Hematopoietic multipotent progenitor cell treated with erythropoietin and hydrocortisone succinate and interleukin-3 and kit ligand, for 8 days (in vitro differentiated cells): ENCODE measurements around the gene HDAC8.
"Not testable (repeated sequence)": the region's sequence is repeated elsewhere in the genome, so short reads cannot be mapped to it uniquely, and the experiment has no call there.

ENCODE experiments used
- DNase-seq: peaks from one replicate; pipeline ENCODE4 v3.0.0-alpha.2; 2015

The HDAC8 gene

DNA sequence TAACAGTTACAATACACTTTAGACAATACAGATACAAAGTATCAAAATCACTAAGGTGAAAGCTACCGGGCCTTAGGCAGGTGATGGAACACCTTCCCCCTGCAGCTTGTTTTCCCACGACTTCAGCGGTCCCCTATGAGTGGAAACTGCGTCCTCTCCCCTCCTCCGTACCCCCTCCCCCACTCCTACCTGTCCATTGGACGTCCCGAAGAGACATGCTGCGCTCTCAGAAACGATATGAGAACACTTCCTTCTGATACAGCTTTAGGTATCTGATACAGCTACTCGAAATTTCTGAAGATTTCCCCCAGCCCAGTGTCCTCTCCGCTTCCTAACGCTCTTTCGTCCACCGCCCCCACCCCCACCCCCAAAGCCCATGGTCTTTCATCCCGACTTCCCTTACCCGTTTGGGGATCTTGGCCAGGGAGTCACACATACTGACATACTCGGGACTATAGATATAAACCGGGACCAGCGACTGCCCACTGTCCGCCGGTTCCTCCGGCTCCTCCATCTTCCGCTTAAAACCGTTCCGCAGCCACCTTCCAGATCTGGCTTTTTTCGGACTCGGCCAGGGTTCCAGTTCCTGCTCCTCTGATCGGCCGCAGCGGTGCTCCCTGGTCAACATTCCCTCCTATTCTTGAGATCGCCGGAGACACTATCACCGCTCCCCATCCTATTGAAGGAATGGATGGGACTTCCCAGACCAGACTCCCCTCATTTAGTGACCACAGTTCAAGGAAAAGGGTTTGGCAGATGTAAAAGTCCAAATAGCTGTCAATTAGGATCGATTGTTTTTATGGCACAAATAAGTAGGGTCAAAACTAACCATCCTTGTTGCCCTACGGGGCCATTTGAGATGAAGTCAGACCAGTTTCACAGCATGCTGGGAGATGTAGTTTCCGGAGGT lies at the start of gene HDAC8:
TSS of gene HDAC8 (minus strand) at position 596 of the 910 bp plus-strand sequence. CDS start at position 514, 82 bp downstream.
- peak; percentile 86 for DNase-seq

DNA sequence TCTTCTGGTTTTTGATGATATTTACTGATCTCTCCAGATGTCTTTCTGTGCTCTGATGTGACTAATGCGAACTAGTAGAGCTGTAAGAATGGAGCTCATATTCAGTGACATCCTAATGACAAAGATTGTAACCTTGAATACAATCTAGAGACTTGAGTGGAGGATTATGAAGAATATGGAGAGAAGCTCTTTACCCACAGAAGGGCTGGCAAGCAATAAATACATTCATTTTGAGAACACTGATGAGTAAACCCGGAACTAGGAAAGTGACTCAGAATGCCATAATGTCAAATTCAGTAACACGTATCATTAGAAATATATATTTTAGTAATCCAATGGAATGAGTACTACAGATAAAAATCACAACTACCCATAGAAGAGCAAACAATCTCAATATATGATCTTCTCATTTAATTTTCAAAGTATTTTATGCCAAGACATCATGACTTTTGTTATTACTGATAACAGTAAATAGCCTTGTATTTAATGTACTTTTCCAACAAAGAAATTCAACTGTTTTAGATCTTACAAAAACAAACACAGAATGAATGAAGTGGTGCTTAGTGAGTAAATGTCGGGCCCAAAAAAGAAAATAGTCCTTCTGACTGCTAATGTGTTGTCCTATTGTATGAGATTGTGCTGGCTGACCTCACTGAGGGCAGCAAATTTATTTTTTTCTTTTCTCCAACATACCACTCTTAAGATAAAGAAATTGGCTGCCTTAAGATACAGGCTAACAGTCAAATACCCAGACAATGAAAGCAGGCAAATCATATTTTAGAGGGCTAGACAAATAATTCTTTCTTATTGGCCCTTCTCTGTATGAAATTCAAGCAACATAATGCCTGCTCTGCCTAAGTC lies 49.2 kb upstream of the HDAC8 start:
- DNase-seq = no peak

DNA sequence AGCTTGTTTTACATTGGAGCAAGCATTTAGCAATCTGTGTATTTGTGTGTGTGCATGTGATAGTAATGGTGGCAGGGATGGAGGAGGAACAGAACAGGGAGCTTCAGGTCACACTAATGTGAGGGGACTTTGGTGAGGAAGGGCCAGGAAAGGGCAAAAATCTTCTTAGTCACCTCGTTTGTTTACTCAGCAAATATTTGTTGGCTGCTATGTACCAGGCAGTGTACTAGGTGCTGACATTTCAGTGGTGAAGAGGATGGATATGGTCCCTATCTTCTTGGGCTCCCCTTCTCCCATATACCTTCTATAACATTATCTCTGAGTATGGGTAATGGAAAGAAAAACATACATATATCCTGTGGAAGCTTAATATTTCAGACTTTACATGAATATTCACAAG lies 48.5 kb upstream of the HDAC8 start:
- no peak for DNase-seq

DNA sequence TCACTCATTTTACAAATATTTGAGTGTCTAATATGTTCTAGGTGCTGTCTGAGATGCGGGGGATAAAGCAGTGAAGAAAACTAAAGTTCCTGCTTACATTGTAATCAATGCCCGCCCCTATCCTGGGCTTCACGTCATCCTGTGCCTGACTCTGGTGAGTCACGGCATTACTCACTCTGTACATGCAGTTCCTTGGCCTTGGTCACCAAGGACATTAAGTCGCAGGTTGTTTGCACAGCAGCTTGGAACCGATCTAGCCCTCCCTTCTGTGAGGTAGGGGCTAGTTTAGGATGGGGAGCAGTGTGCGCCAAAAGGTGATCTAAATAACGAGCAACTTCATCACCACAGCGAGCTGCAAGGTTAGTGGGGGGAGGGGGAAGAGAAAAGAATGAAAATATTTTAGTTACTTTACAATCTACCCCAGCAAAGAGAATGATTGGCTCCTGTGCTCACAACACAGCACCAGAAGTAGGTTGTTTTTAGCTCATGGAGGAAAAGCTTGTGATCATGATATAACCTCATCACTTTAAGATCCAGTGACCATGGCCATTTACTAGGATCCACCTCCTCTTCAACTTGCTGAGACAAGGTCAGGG lies 48.0 kb upstream of the HDAC8 start:
- no peak for DNase-seq

DNA sequence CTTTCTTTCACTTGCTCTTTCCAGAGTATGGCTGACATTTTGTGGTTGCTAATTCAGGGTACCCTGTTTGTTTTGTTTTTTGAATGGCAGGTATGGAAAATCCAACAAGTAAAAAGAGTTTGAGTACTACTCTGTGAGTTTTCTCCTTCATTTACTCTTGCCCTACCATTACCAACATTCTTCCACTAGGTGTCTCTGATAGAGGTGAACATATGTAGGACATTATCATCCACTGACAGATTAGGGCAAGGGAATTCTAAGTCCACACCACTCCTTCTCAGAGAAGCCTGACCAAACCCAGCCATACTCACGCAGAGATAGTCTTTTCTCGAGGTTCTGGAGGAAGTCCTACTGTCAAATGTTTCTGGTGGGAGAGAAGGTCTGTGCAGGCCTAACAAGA lies 36.7 kb upstream of the HDAC8 start:
- peak; percentile 17 for DNase-seq

DNA sequence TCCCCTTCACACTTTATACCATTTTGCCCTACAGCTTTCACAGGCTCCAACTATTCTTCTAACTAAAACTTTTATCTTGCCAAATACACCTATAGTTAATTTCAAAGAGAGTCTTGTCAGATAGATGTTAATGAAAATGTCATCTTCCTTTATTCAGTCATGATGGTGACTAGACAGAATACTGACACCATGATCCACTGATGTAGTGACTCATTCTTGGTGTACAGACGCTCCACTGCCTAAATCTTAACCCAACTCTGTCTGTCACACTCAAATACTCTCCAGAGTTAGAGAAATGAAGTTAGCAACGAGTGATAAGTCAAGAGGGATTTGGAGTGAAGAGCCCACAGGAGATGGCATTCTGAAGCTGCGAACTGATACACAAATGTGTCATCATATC lies 32.1 kb upstream of the HDAC8 start:
- DNase-seq = no peak

DNA sequence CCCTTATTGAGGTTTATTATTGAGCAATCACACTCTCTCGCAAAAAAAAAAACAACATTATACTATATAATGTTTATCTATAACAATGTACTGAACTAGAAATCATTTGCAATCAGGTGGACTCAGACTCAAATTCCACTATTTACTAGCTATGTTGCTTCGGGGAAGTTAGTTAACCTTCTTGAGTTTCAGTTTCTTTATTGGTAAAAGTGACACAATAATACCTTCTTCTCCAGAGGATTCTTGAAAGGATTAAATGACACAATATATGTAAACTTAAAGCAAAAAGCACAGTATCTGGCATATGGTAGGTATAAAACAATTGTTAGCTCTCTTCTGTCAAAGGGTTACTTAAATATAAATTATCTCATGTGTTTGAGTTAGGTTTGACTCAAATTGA lies 31.5 kb upstream of the HDAC8 start:
- DNase-seq = no peak

DNA sequence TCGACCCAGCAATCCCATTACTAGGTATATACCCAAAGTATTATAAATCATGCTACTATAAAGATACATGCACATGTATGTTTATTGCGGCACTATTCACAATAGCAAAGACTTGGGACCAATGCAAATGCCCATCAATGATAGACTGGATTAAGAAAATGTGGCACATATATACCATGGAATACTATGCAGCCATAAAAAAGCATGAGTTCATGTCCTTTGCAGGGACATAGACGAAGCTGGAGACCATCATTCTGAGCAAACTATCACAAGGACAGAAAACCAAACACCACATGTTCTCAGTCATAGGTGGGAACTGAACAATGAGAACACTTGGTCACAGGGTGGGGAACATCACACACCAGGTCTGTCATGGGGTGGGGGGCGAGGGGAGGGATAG lies 18.4 kb upstream of the HDAC8 start:
- DNase-seq = not testable (repeated sequence)

DNA sequence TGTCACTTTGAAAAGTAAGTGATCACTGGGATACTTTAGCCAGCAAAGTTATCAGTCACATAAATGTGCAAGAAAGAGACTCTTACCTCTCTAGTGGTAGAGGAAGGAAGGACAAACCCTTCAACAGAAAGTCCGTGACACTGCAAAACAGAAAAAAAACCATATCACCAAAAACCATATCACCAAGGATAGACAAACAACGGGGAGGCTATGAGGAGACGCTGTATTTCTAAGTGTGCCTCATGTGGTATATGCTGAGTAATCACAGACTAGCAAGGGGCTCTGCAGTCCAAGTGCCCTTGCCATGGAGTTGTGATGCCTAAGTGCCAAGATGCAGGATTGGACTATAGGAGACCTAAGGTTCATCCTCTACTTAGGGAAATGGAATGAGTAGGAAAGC lies 11.5 kb upstream of the HDAC8 start:
- DNase-seq = peak; percentile 23

DNA sequence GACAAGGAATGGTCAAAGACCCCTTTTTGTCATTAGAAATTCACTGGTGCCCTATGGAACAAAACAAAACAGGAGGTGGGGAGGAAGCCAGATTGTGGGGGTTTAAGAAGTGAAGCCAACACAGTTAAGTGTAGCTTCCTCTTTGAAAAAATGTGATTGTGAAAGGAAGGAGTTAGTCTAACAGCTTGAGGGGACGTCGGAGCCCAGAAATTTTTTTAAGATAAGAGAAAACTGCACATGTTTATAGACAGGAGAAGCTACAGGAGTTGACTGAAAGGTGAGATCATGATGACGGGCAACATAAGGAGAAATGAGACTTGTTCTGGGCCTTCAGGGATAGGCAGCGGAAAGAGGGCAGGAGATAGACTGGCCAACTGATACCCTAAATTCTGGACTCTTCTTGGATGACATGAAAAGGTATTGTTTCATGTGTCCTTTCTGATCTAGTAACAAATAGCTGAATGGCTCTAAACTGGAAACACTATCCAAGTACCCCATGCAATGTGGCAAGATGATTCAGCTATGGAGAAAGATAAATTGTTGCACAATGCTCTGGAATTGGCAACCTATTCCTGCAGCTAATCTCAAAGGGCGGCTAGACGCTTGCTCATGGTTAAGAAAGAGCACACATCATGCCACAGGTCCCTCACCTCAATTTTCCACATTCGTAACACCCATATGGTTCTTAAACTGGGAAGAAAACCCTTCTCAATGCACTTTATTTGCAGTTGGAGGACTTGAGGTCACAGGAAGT lies 3.7 kb upstream of the HDAC8 start:
- DNase-seq = no peak

DNA sequence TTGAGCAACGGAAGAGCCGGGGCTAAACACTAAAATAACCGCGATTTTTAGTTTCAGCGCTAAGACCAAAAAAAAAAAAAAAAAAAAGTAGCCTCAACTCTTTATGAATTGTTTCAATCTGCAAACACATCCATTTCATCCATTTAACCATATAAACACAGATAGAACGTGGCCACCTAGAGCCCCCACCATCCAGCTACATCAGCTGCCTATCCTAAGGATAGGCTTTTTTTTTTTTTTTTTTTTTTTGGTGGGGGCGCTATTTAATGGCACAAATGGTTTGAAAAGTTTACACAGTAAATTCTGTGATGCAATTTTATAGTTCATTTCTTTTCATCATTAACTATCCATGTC lies 492 bp upstream of the HDAC8 start:
- no peak for DNase-seq

DNA sequence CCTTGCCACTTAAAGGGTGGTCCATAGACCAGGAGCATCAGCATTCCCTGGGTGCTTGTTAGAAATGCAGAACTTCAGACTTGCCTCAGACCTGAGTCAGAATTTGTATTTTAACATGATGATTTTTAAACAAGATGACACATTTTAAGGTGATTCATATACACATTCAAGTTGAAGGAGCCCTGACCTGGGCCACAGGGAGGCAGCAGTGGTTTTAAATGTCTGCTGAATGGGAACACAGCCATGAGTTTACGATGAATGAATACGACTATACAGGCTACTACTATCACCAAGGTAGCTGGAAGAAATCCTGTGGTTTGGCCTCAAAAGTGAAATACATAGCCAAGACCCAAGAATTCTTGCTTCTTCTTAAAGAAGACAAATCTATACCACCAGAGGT lies 2.9 kb downstream of the HDAC8 start:
- DNase-seq = no peak

DNA sequence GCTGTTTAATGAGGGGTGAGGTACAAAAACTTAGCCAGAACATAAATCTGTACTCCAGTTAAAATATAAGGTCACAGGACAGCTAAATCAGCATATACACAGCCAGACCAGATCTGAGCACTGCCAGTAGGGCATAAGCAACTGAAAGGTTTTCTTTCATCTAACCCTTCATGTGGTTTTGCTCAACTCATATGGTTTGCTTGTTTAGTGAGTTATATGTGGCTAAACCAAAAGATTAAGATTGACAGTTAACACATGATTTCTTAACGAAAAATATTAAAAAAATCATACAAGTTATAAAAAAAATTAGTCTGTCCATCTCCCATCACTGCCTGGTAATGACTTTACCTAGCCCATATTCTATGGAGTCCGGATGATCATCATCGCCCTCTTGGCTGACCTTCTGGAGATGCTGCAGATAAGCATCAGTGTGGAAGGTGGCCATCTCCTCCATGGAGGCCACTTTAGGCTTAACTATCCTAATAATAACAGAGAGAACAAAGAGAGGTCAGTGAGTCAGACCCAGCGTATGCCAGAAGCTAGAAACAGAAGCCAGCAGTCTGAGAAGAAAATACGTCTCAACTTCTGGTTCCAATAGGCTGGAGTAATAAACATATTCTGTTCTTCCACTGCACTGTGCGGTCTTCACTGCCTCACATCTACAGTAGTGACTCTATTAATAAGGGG lies 4.1 kb downstream of the HDAC8 start:
- DNase-seq = no peak

DNA sequence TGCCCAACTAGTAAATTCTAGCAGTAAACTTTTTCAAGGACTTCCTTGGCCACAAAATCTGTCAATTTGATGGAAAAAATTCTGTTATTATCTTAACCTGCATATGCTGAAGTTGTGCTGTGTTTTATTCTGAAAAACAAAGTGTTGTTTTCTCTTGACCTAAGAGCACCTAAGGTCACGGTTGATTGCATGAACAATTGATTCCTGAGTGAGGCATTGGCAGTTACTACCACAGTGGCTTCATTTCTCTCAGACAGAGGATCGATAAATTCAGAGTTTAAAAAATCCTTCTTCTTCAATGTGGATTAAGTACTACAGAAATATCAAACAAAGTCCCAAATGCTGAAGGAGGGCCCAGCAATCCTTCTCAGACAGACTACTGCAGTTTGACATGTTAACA lies 6.2 kb downstream of the HDAC8 start:
- no peak for DNase-seq

DNA sequence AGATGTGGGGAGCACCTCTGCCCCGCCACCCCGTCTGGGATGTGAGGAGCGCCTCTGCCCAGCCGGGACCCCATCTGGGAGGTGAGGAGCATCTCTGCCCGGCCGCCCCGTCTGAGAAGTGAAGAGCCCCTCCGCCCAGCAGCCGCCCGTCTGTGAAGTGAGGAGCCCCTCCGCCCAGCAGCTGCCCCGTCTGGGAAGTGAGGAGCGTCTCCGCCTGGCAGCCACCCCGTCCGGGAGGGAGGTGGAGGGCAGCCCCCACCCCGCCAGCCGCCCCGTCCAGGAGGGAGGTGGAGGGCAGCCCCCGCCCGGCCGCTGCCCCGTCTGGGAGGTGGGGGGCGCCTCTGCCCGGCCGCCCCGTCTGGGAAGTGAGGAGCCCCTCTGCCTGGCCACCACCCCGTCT lies 13.0 kb downstream of the HDAC8 start:
- not testable (repeated sequence) for DNase-seq

DNA sequence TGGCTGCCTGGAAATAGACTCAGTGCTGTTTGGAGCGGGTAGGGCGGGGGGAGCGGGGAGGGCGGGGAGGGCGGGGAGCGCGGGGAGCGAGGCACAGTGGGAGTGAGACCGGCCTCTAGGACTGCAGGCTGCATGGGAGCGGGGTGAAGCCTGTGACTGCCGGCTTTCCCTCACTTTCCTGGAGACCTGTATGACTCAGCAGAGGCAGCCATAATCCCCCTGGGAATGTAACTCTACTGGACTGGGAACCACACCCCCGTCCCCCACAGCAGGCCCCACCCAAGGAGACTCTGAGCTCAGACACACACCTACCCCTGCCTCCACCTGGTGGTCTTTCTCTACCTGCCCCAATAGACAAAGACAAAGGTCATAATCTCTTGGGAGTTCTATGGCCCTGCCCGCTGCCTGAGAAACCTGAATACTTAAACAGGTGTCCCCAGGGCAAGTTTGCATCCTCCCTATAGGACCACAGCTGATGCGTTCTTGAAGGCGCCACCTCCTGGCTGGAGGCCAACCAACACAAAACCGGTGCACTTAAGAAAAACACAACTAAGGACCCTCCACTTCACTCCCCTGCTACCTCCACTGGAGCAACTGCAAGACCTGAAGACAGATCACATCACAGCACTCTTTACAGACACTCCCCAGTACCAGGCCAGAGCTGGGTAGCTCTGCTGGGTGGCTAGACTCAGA lies 18.0 kb downstream of the HDAC8 start:
- DNase-seq = no peak

DNA sequence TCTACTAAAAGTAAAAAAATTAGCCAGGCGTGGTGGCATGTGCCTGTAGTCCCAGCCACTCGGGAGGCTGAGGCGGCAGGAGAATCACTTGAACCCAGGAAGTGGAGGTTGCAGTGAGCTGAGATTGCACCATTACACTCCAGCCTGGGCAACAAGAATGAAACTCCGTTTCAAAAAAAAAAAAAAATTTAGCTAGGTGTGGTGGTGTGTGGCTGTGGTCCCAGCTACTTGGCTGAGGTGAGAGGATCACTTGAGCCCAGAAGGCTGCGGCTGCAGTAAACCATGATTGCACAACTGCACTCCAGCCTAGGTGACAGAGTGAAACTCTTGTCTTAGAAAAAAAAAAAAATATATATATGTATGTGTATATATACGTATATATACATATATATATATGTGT lies 20.2 kb downstream of the HDAC8 start:
- DNase-seq = not testable (repeated sequence)

DNA sequence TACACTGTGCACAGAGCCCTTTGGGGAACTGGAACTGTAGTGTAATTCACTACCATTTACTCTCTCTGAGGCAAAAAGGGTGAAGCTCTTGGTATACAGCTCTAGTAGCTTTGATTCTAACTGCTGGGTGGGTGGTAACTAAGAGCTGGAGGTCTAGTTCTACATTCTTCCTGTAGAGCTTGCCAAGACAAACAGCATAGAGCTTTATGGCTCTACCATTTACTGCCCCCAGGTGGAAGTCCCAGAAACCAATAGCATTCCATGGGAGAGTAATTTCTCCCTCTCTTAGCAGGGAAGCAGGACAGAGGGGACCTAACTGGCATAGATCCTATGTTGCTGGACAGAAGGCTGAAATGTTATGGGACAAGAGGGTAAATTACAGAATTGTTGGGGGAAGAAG lies 26.7 kb downstream of the HDAC8 start:
- no peak for DNase-seq

DNA sequence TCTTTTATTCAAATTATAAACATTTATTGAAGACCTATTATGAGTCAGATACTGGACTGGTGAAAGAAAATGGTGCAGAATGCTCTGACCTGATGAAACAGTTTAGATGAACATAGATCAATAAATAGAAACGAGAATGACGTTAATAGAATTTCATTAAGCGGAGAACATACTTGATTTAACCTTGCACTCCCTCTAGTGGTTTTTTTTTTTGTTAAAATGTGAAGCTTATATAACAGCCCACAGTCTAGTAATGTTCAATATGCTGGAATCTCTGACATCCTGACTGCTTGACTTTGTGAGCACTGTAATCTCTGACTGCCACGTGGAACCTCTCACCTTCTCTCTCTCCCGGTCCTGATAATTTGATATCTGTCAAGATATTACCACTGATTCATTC lies 32.3 kb downstream of the HDAC8 start:
- peak; percentile 65 for DNase-seq

DNA sequence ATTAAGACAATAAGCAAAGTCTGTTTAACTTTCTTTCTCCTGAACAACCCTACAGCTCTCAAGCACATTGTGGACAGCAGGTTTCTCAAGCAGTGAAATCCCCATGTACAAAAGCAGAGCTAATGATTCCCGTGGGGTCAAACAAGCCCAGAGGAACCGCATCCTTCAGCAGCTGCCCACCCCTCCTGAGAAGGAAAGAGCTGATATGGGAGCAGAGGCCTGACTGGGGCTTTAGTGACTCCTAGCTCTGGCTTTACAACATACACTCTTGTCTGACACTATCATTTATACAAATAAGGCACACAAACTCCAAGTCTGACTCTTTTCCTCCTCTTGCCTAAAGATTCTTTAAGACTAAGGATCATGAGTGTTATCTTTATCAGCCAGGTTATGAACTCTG lies 32.8 kb downstream of the HDAC8 start:
- peak; percentile 32 for DNase-seq

DNA sequence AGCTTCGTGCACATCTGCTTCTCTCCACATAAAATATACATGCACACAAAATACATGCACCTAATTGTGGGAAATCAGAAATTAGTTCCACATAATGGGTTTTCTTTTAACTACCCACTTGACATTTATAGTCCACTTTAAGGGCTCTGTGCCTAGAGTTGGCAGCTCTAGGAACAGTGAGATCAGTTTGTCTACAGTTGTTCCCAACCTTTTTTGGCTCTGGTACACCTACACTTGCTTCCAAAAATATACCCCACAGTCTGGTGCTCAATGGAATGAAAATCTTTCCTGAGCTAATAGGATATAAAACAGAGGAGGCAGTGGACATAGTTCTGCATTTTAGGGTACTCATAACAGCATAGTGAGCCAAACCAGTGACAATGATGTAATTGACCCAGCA lies 36.1 kb downstream of the HDAC8 start:
- no peak for DNase-seq

DNA sequence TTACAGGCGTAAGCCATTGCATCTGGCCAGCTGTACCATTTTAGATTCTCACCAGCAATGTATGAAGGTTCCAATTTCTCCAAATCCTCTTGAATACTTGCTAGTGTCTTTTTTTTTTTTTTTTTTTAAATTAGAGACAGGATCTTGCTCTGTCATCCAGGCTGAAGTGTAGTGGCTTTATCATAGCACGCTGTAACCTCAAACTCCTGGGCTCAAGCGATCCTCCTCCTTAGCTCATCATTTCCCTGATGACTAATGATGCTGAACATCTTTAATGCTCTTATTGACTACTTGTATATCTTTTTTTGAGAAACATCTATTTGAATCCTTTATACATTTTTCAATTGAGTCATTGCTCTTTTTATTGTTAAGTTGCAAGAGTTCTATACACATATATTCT lies 40.3 kb downstream of the HDAC8 start:
- peak; percentile 67 for DNase-seq
